WTC11 (cell line): ENCODE data around the gene KDM4E.

Experiments
- CREB1 ChIP-seq: sonication (generic); formaldehyde crosslinking; IDR thresholded peaks from 2 replicates; pipeline ENCODE4 v1.8.0; 2023; ENCODE audit warnings: mild to moderate bottlenecking, missing genetic modification reagents
- JUN ChIP-seq: sonication (generic); formaldehyde crosslinking; IDR thresholded peaks from 2 replicates; pipeline ENCODE4 v1.8.0; 2023; ENCODE audit warnings: mild to moderate bottlenecking, missing genetic modification reagents
- SMAD3 ChIP-seq: sonication (generic); formaldehyde crosslinking; IDR thresholded peaks from 2 replicates; pipeline ENCODE4 v1.8.0; 2022; ENCODE audit warnings: missing genetic modification reagents, mild to moderate bottlenecking, borderline replicate concordance
- ZNF263 ChIP-seq: sonication (generic); formaldehyde crosslinking; IDR thresholded peaks from 2 replicates; pipeline ENCODE4 v1.8.1; 2022; ENCODE audit warnings: low read depth, mild to moderate bottlenecking, moderate library complexity, missing genetic modification reagents
- TF ChIP-seq, protein P1 (sequence below): sonication (generic); formaldehyde crosslinking; IDR thresholded peaks from 2 replicates; pipeline ENCODE4 v1.8.1; 2023; ENCODE audit warnings: mild to moderate bottlenecking, missing genetic modification reagents
- TF ChIP-seq, protein P2 (sequence below): fragments of 250-450 bp; sonication (Bioruptor Pico); IDR thresholded peaks from 2 replicates; pipeline ENCODE4 v1.9.0; 2021; ENCODE audit warnings: mild to moderate bottlenecking
- TF ChIP-seq, protein P3 (sequence below): fragments of 250-450 bp; sonication (Bioruptor Pico); IDR thresholded peaks from 2 replicates; pipeline ENCODE4 v2.1.2; 2022; ENCODE audit warnings: mild to moderate bottlenecking, moderate library complexity
- TF ChIP-seq, protein P4 (sequence below): fragments of 200-600 bp; IDR thresholded peaks from 2 replicates; pipeline ENCODE4 v1.8.0; 2022; ENCODE audit warnings: antibody characterized with exemption
- TF ChIP-seq, protein P5 (sequence below): sonication (generic); formaldehyde crosslinking; IDR thresholded peaks from 2 replicates; pipeline ENCODE4 v1.8.1; 2023; ENCODE audit warnings: mild to moderate bottlenecking, missing genetic modification reagents, moderate library complexity
- TF ChIP-seq, protein P6 (sequence below): sonication (generic); formaldehyde crosslinking; IDR thresholded peaks from 2 replicates; pipeline ENCODE4 v1.8.1; 2023; ENCODE audit warnings: mild to moderate bottlenecking, missing genetic modification reagents
- TF ChIP-seq, protein P7 (sequence below): sonication (generic); formaldehyde crosslinking; IDR thresholded peaks from 2 replicates; pipeline ENCODE4 v1.8.0; 2022; ENCODE audit warnings: missing genetic modification reagents
- TF ChIP-seq, protein P8 (sequence below): sonication (generic); formaldehyde crosslinking; IDR thresholded peaks from 2 replicates; pipeline ENCODE4 v1.8.1; 2023; ENCODE audit warnings: mild to moderate bottlenecking, moderate library complexity, missing genetic modification reagents
- TF ChIP-seq, protein P9 (sequence below): sonication (generic); formaldehyde crosslinking; IDR thresholded peaks from 2 replicates; pipeline ENCODE4 v1.8.1; 2022; ENCODE audit warnings: missing genetic modification reagents, borderline replicate concordance

DNA sequence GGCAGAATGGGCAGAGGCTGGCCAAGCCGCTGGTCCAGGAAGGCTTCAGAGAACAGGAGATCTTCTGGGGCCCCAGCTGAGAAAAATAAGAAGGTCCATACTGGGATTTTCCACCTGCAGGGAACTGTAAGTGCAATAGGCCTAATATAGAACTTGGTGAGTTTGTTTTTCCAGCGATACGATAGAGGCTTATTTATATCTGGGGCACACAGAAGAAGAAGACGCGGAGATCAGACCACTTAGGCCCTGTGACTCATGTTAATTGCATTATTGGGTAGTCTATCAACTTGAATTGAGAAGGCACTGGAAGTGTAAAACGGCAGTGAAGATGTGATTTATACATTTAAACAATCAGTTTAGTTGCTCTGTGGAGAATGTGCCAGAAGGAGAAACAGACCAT, 34.0 kb downstream of the KDM4E start:
- TF ChIP-seq, protein P1, sequence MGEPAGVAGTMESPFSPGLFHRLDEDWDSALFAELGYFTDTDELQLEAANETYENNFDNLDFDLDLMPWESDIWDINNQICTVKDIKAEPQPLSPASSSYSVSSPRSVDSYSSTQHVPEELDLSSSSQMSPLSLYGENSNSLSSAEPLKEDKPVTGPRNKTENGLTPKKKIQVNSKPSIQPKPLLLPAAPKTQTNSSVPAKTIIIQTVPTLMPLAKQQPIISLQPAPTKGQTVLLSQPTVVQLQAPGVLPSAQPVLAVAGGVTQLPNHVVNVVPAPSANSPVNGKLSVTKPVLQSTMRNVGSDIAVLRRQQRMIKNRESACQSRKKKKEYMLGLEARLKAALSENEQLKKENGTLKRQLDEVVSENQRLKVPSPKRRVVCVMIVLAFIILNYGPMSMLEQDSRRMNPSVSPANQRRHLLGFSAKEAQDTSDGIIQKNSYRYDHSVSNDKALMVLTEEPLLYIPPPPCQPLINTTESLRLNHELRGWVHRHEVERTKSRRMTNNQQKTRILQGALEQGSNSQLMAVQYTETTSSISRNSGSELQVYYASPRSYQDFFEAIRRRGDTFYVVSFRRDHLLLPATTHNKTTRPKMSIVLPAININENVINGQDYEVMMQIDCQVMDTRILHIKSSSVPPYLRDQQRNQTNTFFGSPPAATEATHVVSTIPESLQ (CRISPR knock-in tag): no peak
- TF ChIP-seq ZNF263 (CRISPR knock-in tag): no peak
- TF ChIP-seq, protein P2, sequence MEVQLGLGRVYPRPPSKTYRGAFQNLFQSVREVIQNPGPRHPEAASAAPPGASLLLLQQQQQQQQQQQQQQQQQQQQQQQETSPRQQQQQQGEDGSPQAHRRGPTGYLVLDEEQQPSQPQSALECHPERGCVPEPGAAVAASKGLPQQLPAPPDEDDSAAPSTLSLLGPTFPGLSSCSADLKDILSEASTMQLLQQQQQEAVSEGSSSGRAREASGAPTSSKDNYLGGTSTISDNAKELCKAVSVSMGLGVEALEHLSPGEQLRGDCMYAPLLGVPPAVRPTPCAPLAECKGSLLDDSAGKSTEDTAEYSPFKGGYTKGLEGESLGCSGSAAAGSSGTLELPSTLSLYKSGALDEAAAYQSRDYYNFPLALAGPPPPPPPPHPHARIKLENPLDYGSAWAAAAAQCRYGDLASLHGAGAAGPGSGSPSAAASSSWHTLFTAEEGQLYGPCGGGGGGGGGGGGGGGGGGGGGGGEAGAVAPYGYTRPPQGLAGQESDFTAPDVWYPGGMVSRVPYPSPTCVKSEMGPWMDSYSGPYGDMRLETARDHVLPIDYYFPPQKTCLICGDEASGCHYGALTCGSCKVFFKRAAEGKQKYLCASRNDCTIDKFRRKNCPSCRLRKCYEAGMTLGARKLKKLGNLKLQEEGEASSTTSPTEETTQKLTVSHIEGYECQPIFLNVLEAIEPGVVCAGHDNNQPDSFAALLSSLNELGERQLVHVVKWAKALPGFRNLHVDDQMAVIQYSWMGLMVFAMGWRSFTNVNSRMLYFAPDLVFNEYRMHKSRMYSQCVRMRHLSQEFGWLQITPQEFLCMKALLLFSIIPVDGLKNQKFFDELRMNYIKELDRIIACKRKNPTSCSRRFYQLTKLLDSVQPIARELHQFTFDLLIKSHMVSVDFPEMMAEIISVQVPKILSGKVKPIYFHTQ (CRISPR knock-in tag): no peak
- TF ChIP-seq, protein P3, sequence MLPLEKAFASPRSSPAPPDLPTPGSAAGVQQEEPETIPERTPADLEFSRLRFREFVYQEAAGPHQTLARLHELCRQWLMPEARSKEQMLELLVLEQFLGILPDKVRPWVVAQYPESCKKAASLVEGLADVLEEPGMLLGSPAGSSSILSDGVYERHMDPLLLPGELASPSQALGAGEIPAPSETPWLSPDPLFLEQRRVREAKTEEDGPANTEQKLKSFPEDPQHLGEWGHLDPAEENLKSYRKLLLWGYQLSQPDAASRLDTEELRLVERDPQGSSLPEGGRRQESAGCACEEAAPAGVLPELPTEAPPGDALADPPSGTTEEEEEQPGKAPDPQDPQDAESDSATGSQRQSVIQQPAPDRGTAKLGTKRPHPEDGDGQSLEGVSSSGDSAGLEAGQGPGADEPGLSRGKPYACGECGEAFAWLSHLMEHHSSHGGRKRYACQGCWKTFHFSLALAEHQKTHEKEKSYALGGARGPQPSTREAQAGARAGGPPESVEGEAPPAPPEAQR (CRISPR knock-in tag): no peak
- TF ChIP-seq, protein P4, sequence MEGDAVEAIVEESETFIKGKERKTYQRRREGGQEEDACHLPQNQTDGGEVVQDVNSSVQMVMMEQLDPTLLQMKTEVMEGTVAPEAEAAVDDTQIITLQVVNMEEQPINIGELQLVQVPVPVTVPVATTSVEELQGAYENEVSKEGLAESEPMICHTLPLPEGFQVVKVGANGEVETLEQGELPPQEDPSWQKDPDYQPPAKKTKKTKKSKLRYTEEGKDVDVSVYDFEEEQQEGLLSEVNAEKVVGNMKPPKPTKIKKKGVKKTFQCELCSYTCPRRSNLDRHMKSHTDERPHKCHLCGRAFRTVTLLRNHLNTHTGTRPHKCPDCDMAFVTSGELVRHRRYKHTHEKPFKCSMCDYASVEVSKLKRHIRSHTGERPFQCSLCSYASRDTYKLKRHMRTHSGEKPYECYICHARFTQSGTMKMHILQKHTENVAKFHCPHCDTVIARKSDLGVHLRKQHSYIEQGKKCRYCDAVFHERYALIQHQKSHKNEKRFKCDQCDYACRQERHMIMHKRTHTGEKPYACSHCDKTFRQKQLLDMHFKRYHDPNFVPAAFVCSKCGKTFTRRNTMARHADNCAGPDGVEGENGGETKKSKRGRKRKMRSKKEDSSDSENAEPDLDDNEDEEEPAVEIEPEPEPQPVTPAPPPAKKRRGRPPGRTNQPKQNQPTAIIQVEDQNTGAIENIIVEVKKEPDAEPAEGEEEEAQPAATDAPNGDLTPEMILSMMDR: no peak
- TF ChIP-seq, protein P5, sequence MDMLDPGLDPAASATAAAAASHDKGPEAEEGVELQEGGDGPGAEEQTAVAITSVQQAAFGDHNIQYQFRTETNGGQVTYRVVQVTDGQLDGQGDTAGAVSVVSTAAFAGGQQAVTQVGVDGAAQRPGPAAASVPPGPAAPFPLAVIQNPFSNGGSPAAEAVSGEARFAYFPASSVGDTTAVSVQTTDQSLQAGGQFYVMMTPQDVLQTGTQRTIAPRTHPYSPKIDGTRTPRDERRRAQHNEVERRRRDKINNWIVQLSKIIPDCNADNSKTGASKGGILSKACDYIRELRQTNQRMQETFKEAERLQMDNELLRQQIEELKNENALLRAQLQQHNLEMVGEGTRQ: no peak
- no peak for TF ChIP-seq CREB1 (CRISPR knock-in tag)
- TF ChIP-seq, protein P6, sequence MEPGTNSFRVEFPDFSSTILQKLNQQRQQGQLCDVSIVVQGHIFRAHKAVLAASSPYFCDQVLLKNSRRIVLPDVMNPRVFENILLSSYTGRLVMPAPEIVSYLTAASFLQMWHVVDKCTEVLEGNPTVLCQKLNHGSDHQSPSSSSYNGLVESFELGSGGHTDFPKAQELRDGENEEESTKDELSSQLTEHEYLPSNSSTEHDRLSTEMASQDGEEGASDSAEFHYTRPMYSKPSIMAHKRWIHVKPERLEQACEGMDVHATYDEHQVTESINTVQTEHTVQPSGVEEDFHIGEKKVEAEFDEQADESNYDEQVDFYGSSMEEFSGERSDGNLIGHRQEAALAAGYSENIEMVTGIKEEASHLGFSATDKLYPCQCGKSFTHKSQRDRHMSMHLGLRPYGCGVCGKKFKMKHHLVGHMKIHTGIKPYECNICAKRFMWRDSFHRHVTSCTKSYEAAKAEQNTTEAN (CRISPR knock-in tag): no peak
- TF ChIP-seq, protein P7, sequence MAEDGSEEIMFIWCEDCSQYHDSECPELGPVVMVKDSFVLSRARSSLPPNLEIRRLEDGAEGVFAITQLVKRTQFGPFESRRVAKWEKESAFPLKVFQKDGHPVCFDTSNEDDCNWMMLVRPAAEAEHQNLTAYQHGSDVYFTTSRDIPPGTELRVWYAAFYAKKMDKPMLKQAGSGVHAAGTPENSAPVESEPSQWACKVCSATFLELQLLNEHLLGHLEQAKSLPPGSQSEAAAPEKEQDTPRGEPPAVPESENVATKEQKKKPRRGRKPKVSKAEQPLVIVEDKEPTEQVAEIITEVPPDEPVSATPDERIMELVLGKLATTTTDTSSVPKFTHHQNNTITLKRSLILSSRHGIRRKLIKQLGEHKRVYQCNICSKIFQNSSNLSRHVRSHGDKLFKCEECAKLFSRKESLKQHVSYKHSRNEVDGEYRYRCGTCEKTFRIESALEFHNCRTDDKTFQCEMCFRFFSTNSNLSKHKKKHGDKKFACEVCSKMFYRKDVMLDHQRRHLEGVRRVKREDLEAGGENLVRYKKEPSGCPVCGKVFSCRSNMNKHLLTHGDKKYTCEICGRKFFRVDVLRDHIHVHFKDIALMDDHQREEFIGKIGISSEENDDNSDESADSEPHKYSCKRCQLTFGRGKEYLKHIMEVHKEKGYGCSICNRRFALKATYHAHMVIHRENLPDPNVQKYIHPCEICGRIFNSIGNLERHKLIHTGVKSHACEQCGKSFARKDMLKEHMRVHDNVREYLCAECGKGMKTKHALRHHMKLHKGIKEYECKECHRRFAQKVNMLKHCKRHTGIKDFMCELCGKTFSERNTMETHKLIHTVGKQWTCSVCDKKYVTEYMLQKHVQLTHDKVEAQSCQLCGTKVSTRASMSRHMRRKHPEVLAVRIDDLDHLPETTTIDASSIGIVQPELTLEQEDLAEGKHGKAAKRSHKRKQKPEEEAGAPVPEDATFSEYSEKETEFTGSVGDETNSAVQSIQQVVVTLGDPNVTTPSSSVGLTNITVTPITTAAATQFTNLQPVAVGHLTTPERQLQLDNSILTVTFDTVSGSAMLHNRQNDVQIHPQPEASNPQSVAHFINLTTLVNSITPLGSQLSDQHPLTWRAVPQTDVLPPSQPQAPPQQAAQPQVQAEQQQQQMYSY (CRISPR knock-in tag): no peak
- TF ChIP-seq, protein P8, sequence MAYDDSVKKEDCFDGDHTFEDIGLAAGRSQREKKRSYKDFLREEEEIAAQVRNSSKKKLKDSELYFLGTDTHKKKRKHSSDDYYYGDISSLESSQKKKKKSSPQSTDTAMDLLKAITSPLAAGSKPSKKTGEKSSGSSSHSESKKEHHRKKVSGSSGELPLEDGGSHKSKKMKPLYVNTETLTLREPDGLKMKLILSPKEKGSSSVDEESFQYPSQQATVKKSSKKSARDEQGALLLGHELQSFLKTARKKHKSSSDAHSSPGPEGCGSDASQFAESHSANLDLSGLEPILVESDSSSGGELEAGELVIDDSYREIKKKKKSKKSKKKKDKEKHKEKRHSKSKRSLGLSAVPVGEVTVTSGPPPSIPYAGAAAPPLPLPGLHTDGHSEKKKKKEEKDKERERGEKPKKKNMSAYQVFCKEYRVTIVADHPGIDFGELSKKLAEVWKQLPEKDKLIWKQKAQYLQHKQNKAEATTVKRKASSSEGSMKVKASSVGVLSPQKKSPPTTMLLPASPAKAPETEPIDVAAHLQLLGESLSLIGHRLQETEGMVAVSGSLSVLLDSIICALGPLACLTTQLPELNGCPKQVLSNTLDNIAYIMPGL: no peak
- TF ChIP-seq, protein P9, sequence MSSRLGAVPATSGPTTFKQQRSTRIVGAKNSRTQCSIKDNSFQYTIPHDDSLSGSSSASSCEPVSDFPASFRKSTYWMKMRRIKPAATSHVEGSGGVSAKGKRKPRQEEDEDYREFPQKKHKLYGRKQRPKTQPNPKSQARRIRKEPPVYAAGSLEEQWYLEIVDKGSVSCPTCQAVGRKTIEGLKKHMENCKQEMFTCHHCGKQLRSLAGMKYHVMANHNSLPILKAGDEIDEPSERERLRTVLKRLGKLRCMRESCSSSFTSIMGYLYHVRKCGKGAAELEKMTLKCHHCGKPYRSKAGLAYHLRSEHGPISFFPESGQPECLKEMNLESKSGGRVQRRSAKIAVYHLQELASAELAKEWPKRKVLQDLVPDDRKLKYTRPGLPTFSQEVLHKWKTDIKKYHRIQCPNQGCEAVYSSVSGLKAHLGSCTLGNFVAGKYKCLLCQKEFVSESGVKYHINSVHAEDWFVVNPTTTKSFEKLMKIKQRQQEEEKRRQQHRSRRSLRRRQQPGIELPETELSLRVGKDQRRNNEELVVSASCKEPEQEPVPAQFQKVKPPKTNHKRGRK (CRISPR knock-in tag): no peak
- no peak for TF ChIP-seq SMAD3 (CRISPR knock-in tag)
- no peak for TF ChIP-seq JUN
